DND-41 (cell line): ENCODE results near the gene NUMA1.

Experiments
- CTCF ChIP-seq: IDR thresholded peaks from 2 replicates; pipeline ENCODE4 v1.5.1; 2012; ENCODE audit warnings: borderline replicate concordance, low read length, moderate library complexity, mild to moderate bottlenecking; ENCODE audit not compliant: poor library complexity, severe bottlenecking; ENCODE audit errors: extremely low read depth
- EZH2 ChIP-seq: IDR thresholded peaks from 3 replicates; pipeline ENCODE4 v1.6.1; 2012; ENCODE audit warnings: borderline replicate concordance, low read depth, mild to moderate bottlenecking, moderate library complexity, low read length, inconsistent platforms; ENCODE audit not compliant: severe bottlenecking

- TF ChIP-seq CTCF (no peak), EZH2 (no peak)
Measured at GRCh38 chr11:72045849-72046248, 34.5 kb downstream of the NUMA1 start.
